GM04503 (cell line): Measurements from ENCODE around the gene PLXNA1.

Experiments used
- DNase-seq: peaks from one replicate; pipeline ENCODE4 v3.0.0-alpha.2; 2012; ENCODE audit warnings: low read depth

The PLXNA1 gene

GRCh38 chr3:127002195-127003174 is 19.6 kb downstream of the PLXNA1 start:
- DNase-seq: peak; percentile 72

GRCh38 chr3:127003175-127003555 is 20.2 kb downstream of the PLXNA1 start:
- no peak for DNase-seq

GRCh38 chr3:127003601-127004280 is 20.8 kb downstream of the PLXNA1 start:
- DNase-seq: no peak

- no peak for DNase-seq
Measured at GRCh38 chr3:127004641-127005397, 21.9 kb downstream of the PLXNA1 start.

- DNase-seq: no peak
Measured at GRCh38 chr3:127005864-127006500, 23.1 kb downstream of the PLXNA1 start.

GRCh38 chr3:127006781-127007436 is 24.0 kb downstream of the PLXNA1 start:
- no peak for DNase-seq

GRCh38 chr3:127008236-127008635 is 25.3 kb downstream of the PLXNA1 start:
- DNase-seq: no peak

GRCh38 chr3:127009531-127009930 is 26.6 kb downstream of the PLXNA1 start:
- no peak for DNase-seq

GRCh38 chr3:127011270-127011992 is 28.5 kb downstream of the PLXNA1 start:
- peak; percentile 28 for DNase-seq

GRCh38 chr3:127012091-127012490 is 29.2 kb downstream of the PLXNA1 start:
- DNase-seq: no peak

- DNase-seq: no peak
Measured at GRCh38 chr3:127013181-127013580, 30.3 kb downstream of the PLXNA1 start.

- no peak for DNase-seq
Measured at GRCh38 chr3:127013758-127014535, 31.0 kb downstream of the PLXNA1 start.

GRCh38 chr3:127014536-127015281 is 31.8 kb downstream of the PLXNA1 start:
- DNase-seq: no peak

- no peak for DNase-seq
Measured at GRCh38 chr3:127015282-127016042, 32.5 kb downstream of the PLXNA1 start.

GRCh38 chr3:127016043-127016343 is 33.1 kb downstream of the PLXNA1 start:
- no peak for DNase-seq

- DNase-seq: no peak
Measured at GRCh38 chr3:127016461-127016860, 33.5 kb downstream of the PLXNA1 start.

GRCh38 chr3:127017229-127017628 is 34.3 kb downstream of the PLXNA1 start:
- DNase-seq: no peak

GRCh38 chr3:127017781-127018180 is 34.9 kb downstream of the PLXNA1 start:
- no peak for DNase-seq
